Measurements from ENCODE around the gene IL20RB. TPM values are rescaled to one million over a fixed set of nuclear protein-coding genes. Genes with fewer than 3 reads are reported as not detected.

IL20RB gene
- total and polyA plus RNA-seq, 4 donors, result 0.14 to 1.3 (median 0.33) TPM

GRCh38 chr3:137041251-137041650 lies 83.5 kb downstream of the IL20RB start:
- TF ChIP-seq HNF4G (IDR thresholded peaks at IDR 0.05) (no peak), SP1 (IDR thresholded peaks at IDR 0.05) (no peak), NR2F2 (IDR thresholded peaks at IDR 0.05) (no peak), GABPA (IDR thresholded peaks at IDR 0.05 in 1 of 2, conservative IDR thresholded peaks at IDR 0.05 in 1 of 2) (no peak), RAD21 (IDR thresholded peaks at IDR 0.05) (no peak), FOXA2 (IDR thresholded peaks at IDR 0.05) (no peak)

GRCh38 chr3:137041686-137042085 lies 83.9 kb downstream of the IL20RB start:
- no peak for DNase-seq (ENCODE audit: low spot score)

More at GRCh38 chr3:137041251-137041650, 83.5 kb downstream of the IL20RB start:
- Histone ChIP-seq H3K4me3 (ENCODE audit: low read depth in 1 of 3, low read length in 3 of 3) (no peak overlapping the region), H3K27ac (ENCODE audit: low read depth in 1 of 2, low read length in 2 of 2) (no peak overlapping the region), H3K9ac (ENCODE audit: low read depth in 1 of 2, low read length in 2 of 2) (no peak overlapping the region), H3K4me1 (ENCODE audit: control insufficient read depth in 4 of 4, insufficient read depth in 4 of 4, low read length in 3 of 4) (no peaks in the 10 kb centered on the region), H3K27me3 (ENCODE audit: control insufficient read depth in 4 of 4, insufficient read depth in 4 of 4, low read length in 3 of 4) (no peaks in the 10 kb centered on the region), H3K36me3 (ENCODE audit: control insufficient read depth in 4 of 4, insufficient read depth in 3 of 4, low read depth in 1 of 4, low read length in 3 of 4) (no peaks in the 10 kb centered on the region), H3K9me3 (ENCODE audit: control insufficient read depth in 4 of 4, low read length in 3 of 4) (no peaks in the 10 kb centered on the region)
- WGBS, result 90% methylated on average over 2 of the region's 2 CpGs
- no peak for DNase-seq (ENCODE audit: low spot score)

More at GRCh38 chr3:137041686-137042085, 83.9 kb downstream of the IL20RB start:
- no peak for TF ChIP-seq FOXA1 (IDR thresholded peaks at IDR 0.05)
- no peak for TF ChIP-seq ZBTB33 (IDR thresholded peaks at IDR 0.05)
- no peak for TF ChIP-seq FOXA2 (IDR thresholded peaks at IDR 0.05)
- TF ChIP-seq YY1 (IDR thresholded peaks at IDR 0.05), result no peak
- TF ChIP-seq REST (IDR thresholded peaks at IDR 0.05), result no peak
- TF ChIP-seq HNF4A (conservative IDR thresholded peaks at IDR 0.05), result no peak
- WGBS, result 92% methylated on average over 4 of the region's 4 CpGs
- no peaks in the 10 kb centered on the region for H3K36me3 ChIP-seq (ENCODE audit: control insufficient read depth in 4 of 4, insufficient read depth in 3 of 4, low read depth in 1 of 4, low read length in 3 of 4)
- H3K4me3 ChIP-seq (ENCODE audit: low read depth in 1 of 3, low read length in 3 of 3), result no peak overlapping the region
- no peaks in the 10 kb centered on the region for H3K9me3 ChIP-seq (ENCODE audit: control insufficient read depth in 4 of 4, low read length in 3 of 4)
- no peaks in the 10 kb centered on the region for H3K27me3 ChIP-seq (ENCODE audit: control insufficient read depth in 4 of 4, insufficient read depth in 4 of 4, low read length in 3 of 4)
- H3K9ac ChIP-seq (ENCODE audit: low read depth in 1 of 2, low read length in 2 of 2), result no peak overlapping the region
- no peaks in the 10 kb centered on the region for H3K4me1 ChIP-seq (ENCODE audit: control insufficient read depth in 4 of 4, insufficient read depth in 4 of 4, low read length in 3 of 4)
- H3K27ac ChIP-seq (ENCODE audit: low read depth in 1 of 2, low read length in 2 of 2), result no peak overlapping the region
